ENCODE data around the gene SLIT3.

- TF ChIP-seq CTCF (IDR thresholded peaks at IDR 0.05 in 2 of 3, conservative IDR thresholded peaks at IDR 0.05 in 1 of 3; ENCODE audit: control insufficient read depth in 2 of 3, extremely low read depth in 1 of 3, insufficient read depth in 1 of 3, low read depth in 3 of 3, low read length in 3 of 3) (no peak), POLR2A (IDR thresholded peaks at IDR 0.05; ENCODE audit: low read depth, low read length) (no peak), TAF1 (IDR thresholded peaks at IDR 0.05; ENCODE audit: borderline replicate concordance, low read depth, low read length) (no peak), RBBP5 (conservative IDR thresholded peaks at IDR 0.05) (no peak), POU2F2 (IDR thresholded peaks at IDR 0.05; ENCODE audit: borderline replicate concordance, low read depth, low read length) (no peak), ATF2 (IDR thresholded peaks at IDR 0.05; ENCODE audit: low read length) (no peak), EZH2 (IDR thresholded peaks at IDR 0.05; ENCODE audit: borderline replicate concordance, control insufficient read depth, low read depth, low read length) (no peak)
Measured at GRCh38 chr5:168925160-168925559, 375.8 kb downstream of the SLIT3 start.
